HG02852 (cell line): Measurements from ENCODE around the gene PPP1R11.
"Not testable (repeated sequence)": the region's sequence is repeated elsewhere in the genome, so short reads cannot be mapped to it uniquely, and the experiment has no call there.

ENCODE experiments used
- ATAC-seq: cut with Tn5 transposase; IDR thresholded peaks from one replicate; pipeline ENCODE4 v1.9.1; 2021; ENCODE audit warnings: mild to moderate bottlenecking, moderate library complexity; ENCODE audit not compliant: unreplicated experiment

Gene PPP1R11, protein sequence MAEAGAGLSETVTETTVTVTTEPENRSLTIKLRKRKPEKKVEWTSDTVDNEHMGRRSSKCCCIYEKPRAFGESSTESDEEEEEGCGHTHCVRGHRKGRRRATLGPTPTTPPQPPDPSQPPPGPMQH

DNA sequence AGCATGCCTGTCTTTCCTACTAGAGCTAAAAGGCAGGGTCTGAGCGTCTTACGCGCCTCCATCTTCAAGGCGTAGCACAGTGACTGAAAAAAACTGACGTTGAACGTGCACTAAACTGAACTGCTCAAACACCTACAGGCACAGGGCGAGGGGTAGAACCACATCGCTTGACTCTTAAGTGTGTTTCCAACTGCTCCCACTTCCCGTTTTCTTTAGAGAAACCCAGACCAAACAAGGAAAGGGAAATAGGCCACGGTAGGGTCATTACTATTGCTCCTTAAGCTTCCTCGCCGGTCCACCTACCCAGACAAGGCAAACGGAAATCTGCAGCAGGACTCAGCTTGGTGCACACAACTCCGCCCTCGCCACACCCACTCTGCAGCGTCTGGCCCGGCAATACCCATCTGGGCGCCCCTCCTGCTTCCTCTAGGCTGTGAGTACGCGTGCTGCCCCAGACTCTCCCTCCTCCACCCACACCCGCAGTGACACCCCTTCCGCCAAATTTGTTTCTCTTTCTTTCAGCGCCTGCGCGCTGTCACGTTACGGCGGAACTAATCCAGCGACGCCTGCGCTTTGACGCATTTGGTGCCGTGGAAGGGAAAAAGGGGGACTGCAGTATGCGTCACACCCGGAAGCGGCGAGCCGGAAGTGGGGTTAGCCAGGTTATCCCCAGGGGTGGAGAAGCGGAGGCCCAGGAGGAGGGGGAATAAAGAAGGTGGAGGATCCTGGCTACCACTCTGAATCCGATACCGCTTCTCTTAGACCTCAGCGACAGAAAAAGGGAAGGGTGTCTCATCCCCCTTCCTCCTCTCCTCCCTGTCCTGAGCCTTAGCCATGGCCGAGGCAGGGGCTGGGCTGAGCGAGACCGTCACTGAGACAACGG, at the start of gene PPP1R11:
TSS of gene PPP1R11 (plus strand) at position 622 of the 883 bp plus-strand sequence. CDS start at position 835, 213 bp downstream.
- peak; percentile 94 for ATAC-seq

DNA sequence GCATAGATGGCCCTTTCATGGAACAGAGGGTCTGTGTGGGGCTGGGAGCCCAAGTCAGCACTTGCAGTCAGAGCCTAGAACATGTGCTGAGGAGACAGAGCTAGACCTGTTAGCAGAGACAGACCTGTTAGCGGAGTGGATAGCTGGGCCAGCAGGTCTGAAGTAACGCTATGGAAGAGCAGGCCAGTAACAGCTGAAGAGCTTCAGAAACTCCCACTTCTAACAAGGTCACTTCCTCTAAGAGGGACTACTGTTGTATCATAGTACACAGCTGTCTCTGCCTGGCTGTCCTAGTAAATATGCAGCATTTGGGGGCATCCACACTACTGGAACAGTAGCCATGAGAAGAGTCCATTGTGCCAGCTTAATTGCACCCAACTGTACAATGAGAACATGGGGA, 47.2 kb upstream of the PPP1R11 start:
- no peak for ATAC-seq

DNA sequence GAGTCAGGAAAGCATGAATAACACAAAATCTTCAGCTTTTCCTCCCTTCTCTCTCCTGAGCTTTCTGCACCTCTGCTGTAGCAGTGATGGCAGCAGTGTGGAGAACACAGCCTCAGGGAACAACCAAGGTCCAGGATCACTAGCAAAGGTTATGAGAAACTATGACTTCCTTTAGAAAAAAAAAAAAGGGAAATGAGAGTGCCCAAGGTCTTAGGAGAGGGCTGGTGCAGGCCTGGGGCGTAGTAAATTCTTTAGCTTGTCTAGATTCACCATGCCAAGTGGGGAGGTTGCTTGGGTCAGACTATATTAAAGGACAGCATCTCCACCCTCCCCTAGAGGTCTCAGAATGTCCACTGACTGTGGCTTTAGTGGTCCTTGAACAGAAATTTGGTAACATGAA, 46.4 kb upstream of the PPP1R11 start:
- no peak for ATAC-seq

DNA sequence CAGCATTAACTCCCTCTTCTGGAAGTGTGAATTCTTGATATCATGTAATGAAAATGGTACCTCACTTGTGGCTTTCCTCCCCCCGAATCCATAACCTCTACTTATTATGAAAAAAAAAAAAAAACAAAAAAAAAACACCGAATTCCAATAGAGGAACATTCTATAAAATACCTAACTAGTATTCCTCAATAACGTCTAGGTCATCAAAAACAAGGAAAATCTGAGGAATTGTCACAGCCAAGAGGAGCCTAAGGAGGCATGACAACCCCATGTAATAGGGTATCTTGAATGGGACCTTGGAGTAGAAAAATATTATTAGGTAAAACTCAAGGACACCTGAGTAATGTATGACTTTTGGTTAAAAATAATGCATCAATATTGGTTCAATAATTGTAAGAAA, 44.8 kb upstream of the PPP1R11 start:
- no peak for ATAC-seq

DNA sequence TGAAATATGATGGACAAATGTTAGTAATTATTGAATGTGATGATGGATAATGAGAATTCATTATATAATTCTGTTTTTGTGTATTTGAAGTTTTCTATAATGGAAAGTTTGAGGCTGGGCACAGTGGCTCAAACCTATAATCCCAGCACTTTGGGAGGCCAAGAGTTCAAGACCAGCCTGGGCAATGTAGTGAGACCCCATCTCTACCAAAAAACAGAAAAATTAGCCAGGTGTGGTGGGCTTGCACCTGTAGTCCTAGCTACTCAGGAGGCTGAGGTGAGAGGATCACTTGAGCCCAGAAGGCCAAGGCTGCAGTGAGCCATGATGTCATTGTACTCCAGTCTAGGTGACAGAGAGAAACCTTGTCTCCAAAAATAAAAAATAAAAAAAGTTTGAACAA, 44.3 kb upstream of the PPP1R11 start:
- ATAC-seq = not testable (repeated sequence)

DNA sequence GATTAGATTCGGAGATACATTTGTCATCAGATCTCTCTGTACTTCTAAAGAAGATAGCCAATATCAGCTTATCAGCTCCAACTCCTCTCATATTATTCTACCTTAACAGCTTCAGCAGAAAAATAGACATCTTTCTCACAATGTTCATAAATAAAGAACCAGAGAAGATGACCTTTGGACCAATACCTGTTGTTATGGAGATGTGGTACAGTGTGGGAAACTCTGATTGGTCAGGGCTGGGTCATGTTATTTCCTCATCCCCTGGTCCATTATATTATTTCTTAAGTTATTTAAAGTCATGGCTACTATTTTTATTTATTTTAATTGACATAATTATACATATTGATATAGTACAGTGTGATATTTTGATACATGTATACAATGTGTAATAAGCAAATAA, 41.8 kb upstream of the PPP1R11 start:
- ATAC-seq = no peak

DNA sequence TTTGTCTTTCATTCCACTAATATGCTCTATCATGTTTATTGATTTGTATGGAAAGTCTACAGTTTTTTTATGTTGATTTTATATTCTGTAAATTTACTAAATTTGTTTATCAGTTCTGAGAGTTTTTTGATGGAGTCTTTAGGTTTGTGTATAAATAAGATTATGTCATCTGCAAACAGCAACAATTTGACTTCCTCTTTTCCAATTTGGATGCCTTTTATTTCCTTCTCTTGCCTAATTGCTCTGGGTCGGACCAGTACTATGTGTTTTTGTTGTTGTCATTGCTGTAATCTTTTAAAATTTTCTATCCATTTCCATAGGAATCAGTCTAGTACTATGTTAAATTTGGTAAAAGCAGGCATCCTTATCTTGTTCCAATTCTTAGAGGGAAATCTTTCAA, 37.4 kb upstream of the PPP1R11 start:
- no peak for ATAC-seq

DNA sequence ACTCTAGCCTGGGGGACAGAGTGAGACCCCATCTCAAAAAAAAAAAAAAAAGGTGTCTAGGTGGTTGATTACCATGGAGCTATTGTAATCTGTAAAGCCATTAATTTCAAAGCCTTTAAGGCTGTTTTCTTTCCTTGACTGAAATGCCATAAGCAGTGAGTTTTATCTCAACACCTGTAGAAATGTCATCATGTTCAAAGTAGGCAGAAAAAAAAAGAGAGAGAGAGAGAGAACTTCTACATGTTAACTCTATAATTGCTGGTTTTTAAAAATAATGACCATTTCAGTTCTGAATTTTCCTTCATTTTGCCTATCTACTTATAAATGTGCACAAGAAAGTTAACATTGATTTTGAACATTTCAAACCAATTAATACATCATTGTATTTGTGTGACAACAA, 35.6 kb upstream of the PPP1R11 start:
- ATAC-seq = no peak

DNA sequence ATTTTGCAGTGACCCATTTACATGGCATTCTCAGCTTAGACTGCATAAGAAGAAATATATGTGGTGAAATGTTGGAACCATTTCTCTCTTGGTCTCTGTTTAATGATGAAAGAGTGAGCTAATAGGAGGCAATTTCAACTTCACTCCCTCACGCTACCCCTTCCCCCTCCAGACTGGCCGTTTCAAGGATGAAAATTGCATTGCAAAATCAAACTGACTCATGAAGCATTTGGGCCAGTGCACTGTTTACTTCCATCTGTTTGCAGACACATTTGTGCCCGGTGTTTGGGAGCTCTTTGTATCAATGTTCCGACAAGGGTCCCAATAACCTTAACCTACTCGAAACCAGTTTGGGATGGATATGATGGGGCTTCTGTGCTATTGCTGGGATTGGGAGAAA, 33.6 kb upstream of the PPP1R11 start:
- not testable (repeated sequence) for ATAC-seq

DNA sequence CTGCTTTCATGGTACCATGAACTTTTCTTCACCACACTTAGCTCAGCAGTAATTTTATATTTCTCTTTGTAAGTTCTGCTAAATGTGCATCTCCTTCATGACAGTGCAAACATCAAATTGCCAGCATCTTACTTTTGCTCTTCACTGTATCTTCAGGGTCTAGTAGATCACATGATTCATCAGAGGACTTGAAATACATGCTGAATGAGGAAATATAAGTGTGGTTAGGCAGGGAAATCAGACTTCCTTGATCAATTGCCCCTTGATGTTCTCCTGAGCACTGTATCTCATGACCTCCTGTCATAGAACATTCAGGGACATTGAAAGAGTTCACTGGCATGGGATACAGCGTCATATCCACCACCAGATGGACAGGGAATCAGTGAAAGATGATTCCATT, 31.2 kb upstream of the PPP1R11 start:
- ATAC-seq = no peak

DNA sequence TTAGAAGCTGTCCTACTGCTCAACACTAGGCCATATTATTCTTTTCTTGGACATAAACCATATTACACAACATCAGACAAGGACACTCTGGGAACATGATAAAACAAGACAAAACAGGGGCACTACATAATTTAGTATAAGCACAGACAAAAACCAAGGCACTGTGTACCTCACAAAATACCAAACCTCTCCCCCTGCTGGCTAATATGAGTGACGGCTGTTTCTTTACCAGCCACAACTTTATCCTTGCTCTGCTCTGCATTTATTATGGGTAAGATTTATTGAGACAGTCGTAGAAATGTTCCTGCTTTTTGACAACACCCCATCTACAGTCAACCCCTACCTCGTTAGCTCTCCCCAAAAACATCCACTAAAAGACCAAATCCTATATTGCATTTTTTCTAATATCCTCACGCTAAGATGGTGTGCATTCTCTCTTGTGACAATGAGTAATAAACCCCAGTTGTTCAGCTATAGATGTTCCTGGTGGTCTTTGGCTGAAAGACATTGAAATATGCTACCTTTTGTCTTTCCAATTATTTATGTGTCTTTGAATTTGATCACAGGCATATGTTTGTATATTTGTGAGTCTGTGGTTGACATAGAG, 29.7 kb upstream of the PPP1R11 start:
- ATAC-seq = no peak

DNA sequence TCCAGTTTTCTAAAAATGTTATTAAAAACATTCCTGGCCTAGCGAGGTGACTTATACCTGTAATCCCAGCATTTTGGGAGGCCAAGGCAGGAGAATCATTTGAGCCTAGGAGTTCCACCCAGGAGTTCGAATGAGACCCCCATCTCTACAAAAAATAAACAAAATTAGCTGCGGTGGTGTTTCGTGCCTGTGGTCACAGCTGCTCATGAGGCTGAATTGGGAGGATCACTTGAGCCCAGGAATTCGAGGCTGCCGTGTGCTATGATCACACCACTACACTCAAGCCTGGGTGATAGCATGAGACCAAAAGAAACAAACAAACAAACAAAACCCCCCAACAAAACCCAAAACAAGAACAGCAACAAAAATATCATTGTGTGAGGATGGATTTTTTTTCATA, 25.8 kb upstream of the PPP1R11 start:
- ATAC-seq = no peak

DNA sequence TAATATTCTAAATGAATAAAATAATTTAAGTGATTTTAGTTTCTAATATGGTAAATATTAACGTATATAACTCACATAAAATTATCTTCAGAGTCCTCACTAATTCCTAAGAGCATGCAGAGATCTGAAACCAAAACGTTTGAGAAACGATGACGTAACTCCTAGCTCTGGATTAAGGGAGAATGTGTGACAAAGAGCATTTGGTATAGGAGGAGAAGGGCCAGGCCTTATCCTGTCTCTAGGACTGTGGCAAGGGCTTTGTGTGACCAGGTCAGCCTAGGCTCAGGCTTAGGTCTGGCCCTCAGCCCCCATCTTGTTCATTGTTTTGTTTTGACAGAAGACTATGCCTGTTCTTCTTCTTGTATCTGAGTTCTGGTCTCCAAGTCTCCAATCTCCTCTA, 25.2 kb upstream of the PPP1R11 start:
- no peak for ATAC-seq

DNA sequence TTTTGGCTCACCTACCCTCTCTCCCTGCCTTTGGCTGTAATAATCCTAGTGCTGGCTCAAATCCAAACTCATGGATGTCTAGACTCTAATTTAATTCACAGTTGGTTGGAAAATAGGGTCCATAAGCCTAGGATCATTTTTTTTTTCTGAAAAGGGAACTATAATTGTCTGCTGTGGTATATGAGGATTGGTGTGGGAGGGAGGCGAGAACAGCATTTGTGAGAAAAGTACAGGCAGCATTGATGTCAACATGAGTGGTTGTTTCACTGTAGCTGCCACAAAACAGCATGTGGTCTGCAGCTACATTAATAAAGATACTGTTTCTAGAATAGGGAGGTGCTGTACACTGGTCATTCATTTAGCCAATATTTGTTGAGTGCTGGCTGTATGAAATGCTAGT, 24.5 kb upstream of the PPP1R11 start:
- ATAC-seq = no peak

DNA sequence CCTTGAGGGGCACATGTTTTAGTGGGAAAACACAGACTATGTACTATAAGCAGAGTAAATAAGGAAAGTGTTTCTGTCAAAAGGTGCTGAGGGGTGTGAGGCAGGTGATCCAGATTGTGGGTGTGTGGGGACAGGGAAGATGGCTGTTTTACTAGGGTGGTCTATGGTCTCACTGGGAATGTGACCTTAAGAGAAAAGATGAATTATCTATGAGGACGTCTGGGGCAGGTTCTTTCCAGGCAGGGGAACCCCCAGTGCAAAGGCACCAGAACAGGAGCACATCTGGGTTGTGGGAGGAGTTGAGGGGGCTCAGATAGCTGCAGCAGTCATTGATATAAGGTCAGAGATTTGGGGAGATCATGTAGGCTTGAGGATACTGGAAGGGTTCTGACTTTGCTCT, 24.1 kb upstream of the PPP1R11 start:
- no peak for ATAC-seq

DNA sequence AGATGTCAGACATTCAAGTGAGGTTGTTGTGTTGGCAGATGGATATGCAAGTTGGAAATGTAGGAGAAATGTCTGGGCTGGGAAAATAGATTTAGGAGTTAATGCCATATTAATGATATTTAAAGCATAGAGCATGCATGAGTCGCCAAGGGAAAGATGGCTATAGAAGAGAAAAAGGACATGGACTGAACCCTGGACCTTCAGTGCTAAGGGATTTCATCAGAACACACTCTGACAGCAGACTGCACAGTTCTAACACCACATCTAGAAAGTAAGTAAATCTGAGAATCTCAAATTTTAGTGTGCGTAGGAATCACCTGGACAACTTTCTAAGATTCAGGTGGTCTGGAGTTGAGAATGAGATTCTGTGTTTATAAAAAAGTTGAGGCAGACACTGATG, 23.3 kb upstream of the PPP1R11 start:
- ATAC-seq = no peak

DNA sequence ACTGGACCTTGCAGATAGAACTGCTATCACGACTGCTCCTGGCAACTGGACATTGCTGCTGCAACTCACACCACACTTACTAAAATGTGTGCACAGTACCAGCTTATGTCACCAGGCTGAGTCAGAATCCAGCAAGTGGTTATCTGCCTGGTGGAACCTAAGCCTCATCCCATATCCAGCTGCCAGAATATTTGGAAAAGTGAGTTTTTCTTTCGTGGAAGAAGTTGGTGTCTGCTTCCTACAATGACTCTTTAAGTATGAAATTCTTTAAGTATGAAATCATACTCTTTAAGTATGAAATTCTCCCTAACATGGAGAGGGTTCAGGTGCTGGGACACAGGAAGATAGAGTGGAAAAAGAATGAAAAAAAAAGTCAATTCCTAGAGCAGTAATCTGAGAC, 22.4 kb upstream of the PPP1R11 start:
- ATAC-seq = no peak

DNA sequence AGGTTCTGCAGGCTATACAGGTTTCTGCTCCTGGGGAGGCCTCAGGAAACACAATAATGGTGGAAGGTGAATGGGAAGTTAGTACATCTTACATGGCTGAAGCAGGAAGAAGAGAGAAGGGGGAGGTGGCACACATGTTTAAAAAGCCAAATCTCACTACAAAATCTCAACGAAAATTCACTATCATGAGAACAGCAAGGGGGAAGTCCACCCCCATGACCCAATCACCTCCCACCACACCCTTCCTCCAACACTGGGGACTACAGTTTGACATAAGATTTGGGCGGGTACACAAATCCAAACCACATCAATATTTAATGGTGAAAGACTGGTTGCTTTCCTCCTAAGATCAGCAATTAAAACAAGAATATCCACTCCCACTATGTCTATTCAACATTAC, 19.8 kb upstream of the PPP1R11 start:
- no peak for ATAC-seq

DNA sequence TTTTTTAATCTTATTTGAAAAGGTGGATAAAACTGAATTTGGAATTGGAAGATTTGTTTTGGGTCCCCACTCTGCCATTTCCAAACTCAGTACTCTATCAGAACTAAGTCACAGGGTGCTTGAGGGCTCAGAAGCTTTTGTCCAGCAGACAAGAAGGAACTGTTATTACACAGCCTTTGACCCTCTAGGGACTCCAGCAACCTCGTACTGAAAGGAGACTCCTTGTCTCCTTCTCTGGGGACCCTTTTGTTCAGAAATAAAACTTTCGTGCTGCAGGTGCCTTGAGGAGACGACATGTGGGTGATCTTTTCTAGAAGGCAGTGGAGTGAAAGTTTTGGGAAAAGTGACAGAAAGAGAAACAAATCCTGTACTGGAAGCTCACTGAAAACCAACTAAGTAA, 13.3 kb upstream of the PPP1R11 start:
- no peak for ATAC-seq

DNA sequence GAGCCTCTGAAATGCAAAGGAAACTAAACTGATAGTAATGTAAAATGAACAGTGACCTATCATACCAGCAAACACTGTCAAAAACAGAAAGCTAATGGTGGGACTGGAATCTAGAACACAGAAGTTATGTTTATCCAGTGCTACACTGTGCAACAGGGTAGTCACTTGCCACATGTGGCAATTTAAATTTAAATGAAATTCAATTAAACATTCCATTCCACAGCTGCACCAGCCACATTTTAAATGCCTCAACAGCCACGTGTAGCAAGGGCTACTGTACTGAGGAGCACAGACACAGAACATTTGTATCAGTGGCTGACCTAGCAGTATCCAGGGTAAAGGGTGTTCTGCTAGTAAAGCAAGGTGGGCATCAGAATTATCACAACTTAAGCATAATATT, 11.5 kb upstream of the PPP1R11 start:
- no peak for ATAC-seq

DNA sequence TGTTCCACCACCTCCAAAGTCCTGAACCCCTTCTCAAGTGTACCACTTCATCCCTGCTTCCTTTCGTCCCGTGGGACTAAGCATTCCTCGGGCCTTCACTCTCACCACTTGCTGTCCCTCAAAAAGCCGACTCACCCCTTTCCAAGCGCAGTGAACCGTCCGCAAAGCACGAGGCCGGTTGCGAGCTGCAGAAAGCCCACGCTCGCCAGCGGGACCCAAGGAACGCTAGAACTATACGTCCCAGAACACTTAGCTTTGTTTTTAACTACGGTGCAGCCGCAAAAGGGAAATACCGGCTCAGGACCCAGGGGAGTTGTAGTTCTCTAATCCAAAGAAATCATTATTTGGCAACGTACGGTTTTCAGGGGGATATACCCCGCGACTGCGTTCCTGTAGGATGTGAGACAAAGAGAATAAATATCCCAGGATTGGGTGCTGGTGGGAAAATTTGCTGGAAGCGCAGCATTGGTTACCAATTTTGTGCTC, 6.3 kb upstream of the PPP1R11 start:
- peak; percentile 23 for ATAC-seq
